DOHH2 (cell line): ENCODE measurements around the gene CBY1.
"Not testable (repeated sequence)": the region's sequence is repeated elsewhere in the genome, so short reads cannot be mapped to it uniquely, and the experiment has no call there.

Experiments used
- H3F3A ChIP-seq: fragments of 200-600 bp; sonication (generic), shearing (Covaris generic); 2 replicates; pipeline ENCODE4 v1.6.0; 2016; ENCODE audit warnings: antibody characterized with exemption, mild to moderate bottlenecking; ENCODE audit not compliant: control insufficient read depth, insufficient read depth
- H3K27ac ChIP-seq: fragments of 200-600 bp; sonication (generic); 2 replicates; pipeline ENCODE4 v1.5.1; 2014; ENCODE audit warnings: low read depth, mild to moderate bottlenecking, low read length, moderate library complexity
- H3K27me3 ChIP-seq: fragments of 200-600 bp; sonication (generic); 2 replicates; pipeline ENCODE4 v1.6.1; 2014; ENCODE audit warnings: mild to moderate bottlenecking, low read length, mixed read lengths; ENCODE audit not compliant: control insufficient read depth
- H3K36me3 ChIP-seq: fragments of 200-600 bp; sonication (generic); 2 replicates; pipeline ENCODE4 v1.6.1; 2014; ENCODE audit warnings: mild to moderate bottlenecking, low read length, moderate library complexity, mixed read lengths; ENCODE audit not compliant: control insufficient read depth
- H3K4me1 ChIP-seq: fragments of 200-600 bp; sonication (generic); 2 replicates; pipeline ENCODE4 v1.6.1; 2014; ENCODE audit warnings: mild to moderate bottlenecking, low read length, mixed read lengths; ENCODE audit not compliant: control insufficient read depth
- H3K4me2 ChIP-seq: fragments of 200-600 bp; sonication (generic); 2 replicates; pipeline ENCODE4 v1.6.0; 2014; ENCODE audit warnings: mild to moderate bottlenecking, low read length, moderate library complexity
- H3K4me3 ChIP-seq: fragments of 200-600 bp; sonication (generic); 2 replicates; pipeline ENCODE4 v1.5.1; 2014; ENCODE audit warnings: mild to moderate bottlenecking, low read length, mixed read lengths
- H3K79me2 ChIP-seq: fragments of 200-600 bp; sonication (generic); 2 replicates; pipeline ENCODE4 v1.6.1; 2014; ENCODE audit warnings: mild to moderate bottlenecking, low read length, mixed read lengths; ENCODE audit not compliant: control insufficient read depth
- H3K9me2 ChIP-seq: fragments of 200-600 bp; sonication (generic); replicated peaks from 2 replicates; pipeline ENCODE4 v1.6.1; 2014; ENCODE audit warnings: mild to moderate bottlenecking, low read length, mixed read lengths; ENCODE audit not compliant: control insufficient read depth
- H3K9me3 ChIP-seq: fragments of 200-600 bp; sonication (generic); 2 replicates; pipeline ENCODE4 v1.6.1; 2014; ENCODE audit warnings: antibody characterized with exemption, low read length, mixed read lengths; ENCODE audit not compliant: control insufficient read depth, insufficient read depth
- H4K20me1 ChIP-seq: fragments of 200-600 bp; sonication (generic); 2 replicates; pipeline ENCODE4 v1.6.0; 2014; ENCODE audit warnings: low read depth, mild to moderate bottlenecking, antibody characterized with exemption, low read length, moderate library complexity; ENCODE audit not compliant: control insufficient read depth, insufficient read depth
- CTCF ChIP-seq: fragments of 200-600 bp; sonication (generic); IDR thresholded peaks from one replicate; pipeline ENCODE4 v1.5.1; 2014; ENCODE audit warnings: antibody characterized with exemption, mild to moderate bottlenecking, low read depth, low read length; ENCODE audit not compliant: poor library complexity, severe bottlenecking
- EZH2phosphoT487 ChIP-seq: fragments of 200-600 bp; sonication (generic); IDR thresholded peaks from 2 replicates; pipeline ENCODE4 v1.6.1; 2017; ENCODE audit warnings: borderline replicate concordance, mild to moderate bottlenecking, antibody characterized with exemption, low read length, moderate library complexity, mixed read lengths

Gene CBY1

GRCh38 chr22:38613588-38613987 is 42.9 kb upstream of the CBY1 start:
- H3K79me2 ChIP-seq, result no peaks in the 10 kb centered on the region
- no peak overlapping the region for H3K4me2 ChIP-seq
- TF ChIP-seq CTCF, result no peak
- TF ChIP-seq EZH2phosphoT487, result no peak

GRCh38 chr22:38614332-38615063 is 41.9 kb upstream of the CBY1 start:
- 0 out of 2 replicates have a peak, but pooled peaks cover 2% of the 10 kb centered on the region for H3F3A ChIP-seq
- no peaks in the 10 kb centered on the region for H3K9me2 ChIP-seq
- H4K20me1 ChIP-seq, result no peaks in the 10 kb centered on the region
- H3K4me1 ChIP-seq, result peaks cover 18% of the 10 kb centered on the region
- H3K79me2 ChIP-seq, result no peaks in the 10 kb centered on the region
- H3K4me3 ChIP-seq, result no peak overlapping the region
- no peaks in the 10 kb centered on the region for H3K27me3 ChIP-seq
- no peaks in the 10 kb centered on the region for H3K9me3 ChIP-seq
- H3K36me3 ChIP-seq, result no peaks in the 10 kb centered on the region
- H3K4me2 ChIP-seq, result no peak overlapping the region
- TF ChIP-seq EZH2phosphoT487, result no peak
- no peak for TF ChIP-seq CTCF
- no peak overlapping the region for H3K27ac ChIP-seq

More at GRCh38 chr22:38613588-38613987, 42.9 kb upstream of the CBY1 start:
- H3F3A ChIP-seq, result 0 out of 2 replicates have a peak, but pooled peaks cover 2% of the 10 kb centered on the region
- no peaks in the 10 kb centered on the region for H3K27me3 ChIP-seq
- H3K4me1 ChIP-seq, result peaks cover 13% of the 10 kb centered on the region
- no peaks in the 10 kb centered on the region for H3K9me3 ChIP-seq
- no peak overlapping the region for H3K27ac ChIP-seq
- no peaks in the 10 kb centered on the region for H4K20me1 ChIP-seq
- H3K4me3 ChIP-seq, result no peak overlapping the region
- H3K9me2 ChIP-seq, result no peaks in the 10 kb centered on the region
- no peaks in the 10 kb centered on the region for H3K36me3 ChIP-seq

- H3K9me2 ChIP-seq, H4K20me1 ChIP-seq, H3K9me3 ChIP-seq, H3K79me2 ChIP-seq, H3K4me2 ChIP-seq, H3K27ac ChIP-seq, H3K27me3 ChIP-seq, H3K36me3 ChIP-seq, H3F3A ChIP-seq, H3K4me3 ChIP-seq: not testable (repeated sequence)
- peaks cover 18% of the 10 kb centered on the region for H3K4me1 ChIP-seq
Measured at GRCh38 chr22:38615064-38615405, 41.4 kb upstream of the CBY1 start.

GRCh38 chr22:38618258-38618657 is 38.2 kb upstream of the CBY1 start:
- Histone ChIP-seq H3K36me3 (no peaks in the 10 kb centered on the region), H3K4me1 (peaks cover 18% of the 10 kb centered on the region), H3K27me3 (no peaks in the 10 kb centered on the region), H3K4me2 (peak overlapping the region; percentile 54), H3K27ac (no peak overlapping the region; the same call in 1 of the 2 replicates), H3K9me2 (no peaks in the 10 kb centered on the region), H3K4me3 (peak overlapping the region; percentile 56), H3K9me3 (no peaks in the 10 kb centered on the region), H4K20me1 (no peaks in the 10 kb centered on the region), H3K79me2 (no peaks in the 10 kb centered on the region), H3F3A (0 out of 2 replicates have a peak, but pooled peaks cover 2% of the 10 kb centered on the region)
- no peak for TF ChIP-seq CTCF
